MM.1S (cell line): ENCODE data around the gene LBHD2.

Source experiments
- CTCF ChIP-seq: fragments of 300-600 bp; sonication (generic); IDR thresholded peaks from 2 replicates; pipeline ENCODE4 v1.5.1; 2016; ENCODE audit warnings: antibody characterized with exemption, low read length, mixed read lengths
- EZH2 ChIP-seq: fragments of 300-600 bp; sonication (generic); optimal IDR thresholded peaks from 2 replicates; pipeline ENCODE3; 2017; ENCODE audit warnings: low read depth, mild to moderate bottlenecking, antibody characterized with exemption, low read length, mixed read lengths

- TF ChIP-seq EZH2 (no peak), CTCF (no peak)
Observed at GRCh38 chr14:103041464-103041863, 42.5 kb upstream of the LBHD2 start.
